Amygdala (tissue), 56 donors: ENCODE data around the gene TEKTIP1.
"Not testable (repeated sequence)": the region's sequence is repeated elsewhere in the genome, so short reads cannot be mapped to it uniquely, and the experiment has no call there.

Experiments
- DNase-seq, 56 donors: peaks; one replicate each; lab custom pipeline; 2025; lab: John Stamatoyannopoulos, UW

The TEKTIP1 gene

DNA sequence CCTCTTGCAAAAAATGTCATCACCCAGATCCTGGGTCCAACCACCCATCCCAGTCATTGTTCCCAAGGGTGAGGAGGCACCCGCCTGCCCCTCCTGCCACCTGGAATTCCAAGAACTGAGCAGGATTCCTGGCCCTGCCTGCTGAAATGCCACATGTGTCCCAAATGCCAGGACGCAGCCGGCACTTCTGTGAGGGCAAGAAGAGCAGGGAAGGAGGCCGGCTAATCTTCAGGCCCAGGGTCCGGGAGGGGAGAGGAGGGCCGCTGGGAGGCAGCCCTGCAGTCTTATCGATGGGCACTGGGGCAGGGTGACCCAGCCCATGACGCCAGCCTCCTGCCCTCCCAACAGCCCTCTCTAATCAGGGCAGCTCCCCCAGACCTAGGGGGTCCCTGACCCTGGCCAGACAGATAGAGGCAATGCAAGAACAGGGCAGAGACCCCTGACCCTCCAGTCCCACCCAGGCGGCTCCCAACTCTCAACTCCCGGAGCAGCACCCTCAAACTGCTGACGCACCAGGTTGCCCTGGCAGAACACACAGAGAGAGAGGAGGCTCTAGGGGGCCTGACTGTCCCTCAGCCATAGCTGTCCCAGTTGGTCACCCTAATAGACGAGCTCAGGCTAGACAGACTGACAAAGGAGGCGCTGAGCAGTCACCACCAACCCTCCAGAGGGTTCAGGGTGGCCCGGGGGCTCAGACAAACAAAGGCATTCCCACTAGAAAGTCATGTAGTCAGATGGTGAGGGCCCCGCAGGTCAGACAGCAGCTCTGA is 16.9 kb downstream of the TEKTIP1 start:
- DNase-seq, result no peak

DNA sequence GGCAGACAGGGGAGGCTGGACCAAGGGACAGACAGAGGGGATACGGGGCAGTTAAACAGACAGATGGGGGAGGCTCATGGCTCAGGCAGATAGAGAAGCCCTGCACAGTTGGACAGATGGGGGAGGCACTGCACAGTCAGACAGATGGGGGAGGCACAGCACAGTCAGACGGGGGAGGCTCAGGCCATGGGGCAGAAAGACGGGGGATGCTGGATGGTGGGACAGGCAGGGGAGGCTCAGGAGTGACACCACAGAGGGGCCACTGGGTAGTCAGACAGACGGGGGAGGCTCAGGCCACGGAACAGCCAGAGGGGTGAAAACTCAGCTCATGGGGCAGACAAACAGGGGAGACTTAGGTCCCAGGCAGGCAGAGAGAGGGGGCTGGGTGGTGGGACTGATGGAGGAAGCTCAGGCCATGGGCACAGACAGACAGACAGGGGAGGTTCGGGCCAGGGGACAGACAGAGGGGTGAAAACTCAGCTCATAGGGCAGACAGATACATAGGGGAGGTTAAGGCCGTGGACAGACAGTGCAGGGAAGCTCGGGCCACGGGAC is 17.5 kb downstream of the TEKTIP1 start:
- DNase-seq, result no peak

DNA sequence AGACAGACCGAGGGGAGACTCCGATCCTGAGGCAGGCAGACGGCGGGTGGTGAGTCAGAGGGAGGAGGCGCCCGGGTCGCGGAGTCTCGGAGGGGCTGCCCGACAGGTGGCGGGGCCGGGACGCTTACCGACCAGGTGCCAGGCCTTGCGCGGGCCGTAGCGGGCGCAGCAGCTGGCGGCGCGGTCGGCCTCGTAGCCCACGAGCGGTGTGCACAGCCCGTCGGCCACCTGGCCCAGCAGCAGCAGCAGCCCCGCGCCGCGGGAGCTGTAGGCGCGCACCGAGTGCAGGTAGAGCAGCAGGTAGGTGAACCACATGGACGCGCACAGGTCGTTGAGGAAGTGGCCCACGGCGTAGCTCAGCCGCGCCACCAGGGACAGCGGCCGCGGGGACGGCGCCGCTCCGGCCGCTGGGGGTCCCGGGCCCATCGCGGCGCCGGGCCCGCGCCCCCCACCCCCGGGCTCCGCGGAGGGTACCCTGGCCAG is 18.0 kb downstream of the TEKTIP1 start:
- peak in 1 of 56 donors; percentile 16 for DNase-seq

DNA sequence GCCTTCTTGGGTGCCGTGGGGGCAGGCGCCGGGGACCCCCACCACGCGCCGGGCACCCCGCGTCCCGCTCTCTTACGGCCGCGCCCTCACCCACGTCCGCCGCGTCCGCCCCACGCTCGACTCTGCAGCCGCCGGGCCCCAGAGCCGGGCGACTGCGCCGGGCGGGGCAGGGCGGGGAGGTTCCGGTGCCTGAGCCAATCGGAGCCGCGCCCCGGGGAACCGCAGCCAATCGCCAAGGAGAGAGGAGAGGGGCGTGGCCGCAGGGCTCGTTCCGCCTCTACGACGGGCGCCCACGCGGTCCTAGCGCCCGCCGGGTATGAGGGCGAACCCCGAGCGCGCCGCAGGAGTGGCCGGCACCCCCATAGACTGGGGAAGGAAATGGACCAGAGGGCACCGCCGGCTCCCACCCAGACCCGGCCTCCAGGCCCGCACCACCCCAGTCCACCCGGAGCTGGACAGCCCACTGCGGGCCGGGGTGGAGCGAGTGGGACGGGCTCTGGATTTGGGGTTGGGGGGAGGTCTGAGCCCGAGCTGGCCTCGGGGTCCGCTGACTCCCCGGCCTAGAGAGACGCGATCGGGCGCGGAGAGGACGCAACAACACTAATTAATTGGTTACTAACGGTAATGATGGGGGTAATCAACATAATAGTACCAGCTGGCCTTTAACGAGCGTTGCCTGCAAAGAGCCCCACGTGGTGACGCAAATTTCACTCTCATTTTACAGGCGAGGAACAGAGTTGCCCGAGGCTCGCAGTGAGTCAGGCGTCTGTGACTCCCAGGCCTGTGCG is 18.7 kb downstream of the TEKTIP1 start, which contains the start of gene MFSD12:
MFSD12 (minus strand) TSS at position 126 of the 788 bp plus-strand sequence. CDS start 183 bp downstream, outside the sequence.
- DNase-seq, result peak; percentile 48 to 97 (median 86)

DNA sequence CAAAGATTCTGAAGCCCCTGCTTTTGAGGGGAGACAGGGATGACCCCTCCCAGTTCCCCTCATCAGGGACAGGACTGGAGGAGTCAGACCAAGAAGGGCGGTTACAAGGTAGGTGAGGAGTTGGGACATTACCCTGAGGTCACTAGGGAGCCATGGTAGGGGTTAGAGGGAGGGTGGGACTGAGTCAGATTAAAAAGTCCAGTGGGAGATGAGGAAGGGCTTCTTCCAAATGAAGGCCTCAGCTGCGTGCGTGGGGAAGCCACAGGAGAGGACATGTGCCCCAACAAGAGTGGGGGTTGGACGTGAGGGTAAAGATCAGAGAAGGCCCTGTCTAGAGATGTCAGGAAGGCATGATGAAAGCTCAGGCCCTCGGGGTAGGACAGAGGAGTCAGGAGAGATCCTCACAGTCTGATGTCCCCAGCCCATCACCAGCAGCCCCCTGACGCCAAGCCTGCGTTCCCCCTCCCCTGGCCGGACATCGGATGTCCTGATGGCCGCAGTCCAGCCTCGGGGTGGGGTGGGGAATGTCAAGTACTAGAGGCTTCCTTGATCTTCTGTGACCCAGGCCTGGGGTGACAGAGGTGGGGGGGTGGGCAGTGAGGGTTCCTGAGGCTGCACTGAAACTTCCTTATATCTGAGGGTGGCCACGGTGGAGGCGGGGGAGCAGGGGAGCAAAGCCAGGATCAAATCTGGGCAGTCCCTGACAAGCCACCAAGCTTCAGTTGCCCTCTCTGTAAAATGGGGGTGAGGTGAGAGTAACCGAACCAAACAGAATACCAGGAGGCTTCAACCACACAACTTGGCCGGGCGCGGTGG is 24.9 kb downstream of the TEKTIP1 start:
- DNase-seq, result no peak

DNA sequence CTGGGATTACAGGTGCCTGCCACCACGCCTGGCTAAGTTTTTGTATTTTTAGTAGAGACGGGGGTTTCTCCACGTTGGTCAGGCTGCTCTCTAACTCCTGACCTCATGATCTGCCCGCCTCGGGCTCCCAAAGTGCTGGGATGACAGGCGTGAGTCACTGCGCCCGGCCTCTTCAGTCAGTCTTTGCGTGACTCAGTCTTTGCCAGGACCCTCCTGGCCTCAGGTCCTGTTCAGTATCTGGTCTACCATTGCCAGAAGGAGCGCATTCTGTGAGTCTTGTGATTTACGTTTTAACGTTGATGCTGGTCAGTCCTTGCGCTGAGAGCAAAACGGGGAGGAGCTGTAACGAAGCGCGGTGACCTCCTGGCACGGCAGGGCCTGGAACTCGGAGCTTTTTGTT is 26.2 kb downstream of the TEKTIP1 start:
- no peak for DNase-seq

DNA sequence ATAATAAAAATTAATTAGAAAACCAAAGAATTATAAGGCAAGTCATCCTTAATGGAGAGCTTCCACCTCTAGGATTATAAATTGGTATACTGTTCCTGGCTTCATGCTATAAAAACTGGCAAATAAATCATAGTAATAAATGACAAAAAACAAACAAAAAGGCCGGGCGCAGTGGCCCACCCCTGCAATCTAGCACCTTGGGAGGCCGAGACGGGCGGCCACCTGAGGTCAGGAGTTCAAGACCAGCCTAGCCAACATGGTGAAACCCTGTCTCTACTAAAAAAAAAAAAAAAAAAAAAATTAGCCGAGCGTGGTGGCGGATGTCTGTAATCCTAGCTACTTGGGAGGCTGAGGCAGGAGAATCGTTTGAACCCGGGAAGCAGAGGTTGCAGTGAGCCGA is 31.1 kb downstream of the TEKTIP1 start:
- DNase-seq, result not testable (repeated sequence)

DNA sequence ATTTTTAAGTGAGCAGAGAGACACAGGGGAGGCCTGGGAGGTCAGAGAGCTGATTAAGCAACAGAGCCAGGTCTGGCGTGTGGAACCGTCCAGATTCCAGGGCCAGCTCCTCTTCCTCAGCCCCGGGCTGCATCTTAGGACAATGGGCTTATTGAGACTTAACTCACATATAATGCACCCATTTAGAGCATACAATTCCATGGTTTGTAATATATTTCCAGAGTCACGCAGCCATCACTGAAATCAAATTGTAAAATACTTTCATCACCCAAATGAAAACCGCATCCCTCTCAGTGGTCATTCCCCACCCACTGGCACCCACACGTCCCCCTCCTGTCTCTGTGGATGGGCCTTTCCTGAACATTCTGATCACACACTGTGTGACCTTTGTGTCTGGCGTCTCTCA is 31.6 kb downstream of the TEKTIP1 start:
- peak in 32 of 56 donors; percentile 16 to 79 (median 54) for DNase-seq

DNA sequence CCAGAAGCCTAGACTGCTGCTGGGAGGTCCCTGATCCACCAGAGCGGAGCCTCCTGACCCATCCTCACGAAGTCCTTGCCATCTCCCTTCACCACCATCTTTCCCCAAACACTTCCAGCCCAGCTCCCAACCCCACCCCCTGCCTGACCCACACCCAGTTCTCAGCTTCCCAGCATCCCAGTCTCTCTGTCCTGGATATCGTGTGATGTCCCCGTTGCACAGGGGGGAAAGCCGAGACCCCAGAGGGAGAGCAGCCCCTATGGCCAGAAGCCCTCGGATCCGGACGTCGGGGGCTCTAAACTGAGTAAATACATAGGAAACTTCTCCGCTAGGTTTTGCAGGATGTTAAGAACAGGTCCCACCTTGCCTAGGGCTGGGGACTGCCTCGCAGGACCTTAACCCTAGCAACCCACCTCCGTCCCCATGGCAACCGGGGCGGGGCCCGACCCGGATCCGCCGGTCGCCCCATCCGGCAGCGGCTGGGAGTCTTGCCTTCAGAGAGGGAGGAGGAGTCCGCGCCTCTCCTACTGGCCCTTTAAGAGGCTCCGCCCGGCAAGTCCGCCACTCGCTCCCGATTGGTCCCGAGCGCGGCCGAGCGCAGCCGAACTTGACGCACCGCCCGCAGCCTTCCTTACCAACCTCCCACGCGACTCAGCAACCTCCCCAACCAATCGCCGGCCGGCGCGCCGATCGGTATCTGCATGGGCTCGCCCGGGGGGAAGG is 33.3 kb downstream of the TEKTIP1 start:
- peak; percentile 70 to 100 (median 99) for DNase-seq

DNA sequence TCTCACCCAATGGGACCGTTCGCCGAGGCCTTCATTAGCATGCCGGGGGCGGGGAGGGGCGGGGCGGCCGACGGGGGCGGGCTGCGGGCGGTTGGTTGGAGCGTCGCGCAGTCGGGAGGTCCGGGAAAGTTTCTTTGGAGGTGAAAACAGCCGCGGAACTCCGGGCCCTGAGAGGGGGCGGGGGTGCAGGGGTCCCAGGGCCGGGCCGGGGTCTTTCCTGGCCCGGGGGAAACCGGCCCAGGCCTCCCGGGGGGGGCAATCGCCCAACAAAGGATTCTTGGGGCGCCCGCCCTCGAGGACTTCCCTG is 33.8 kb downstream of the TEKTIP1 start, which contains the start of gene HMG20B:
HMG20B (plus strand) TSS at position 90 of the 307 bp plus-strand sequence. CDS start 366 bp downstream, outside the sequence.
- DNase-seq, result no peak

DNA sequence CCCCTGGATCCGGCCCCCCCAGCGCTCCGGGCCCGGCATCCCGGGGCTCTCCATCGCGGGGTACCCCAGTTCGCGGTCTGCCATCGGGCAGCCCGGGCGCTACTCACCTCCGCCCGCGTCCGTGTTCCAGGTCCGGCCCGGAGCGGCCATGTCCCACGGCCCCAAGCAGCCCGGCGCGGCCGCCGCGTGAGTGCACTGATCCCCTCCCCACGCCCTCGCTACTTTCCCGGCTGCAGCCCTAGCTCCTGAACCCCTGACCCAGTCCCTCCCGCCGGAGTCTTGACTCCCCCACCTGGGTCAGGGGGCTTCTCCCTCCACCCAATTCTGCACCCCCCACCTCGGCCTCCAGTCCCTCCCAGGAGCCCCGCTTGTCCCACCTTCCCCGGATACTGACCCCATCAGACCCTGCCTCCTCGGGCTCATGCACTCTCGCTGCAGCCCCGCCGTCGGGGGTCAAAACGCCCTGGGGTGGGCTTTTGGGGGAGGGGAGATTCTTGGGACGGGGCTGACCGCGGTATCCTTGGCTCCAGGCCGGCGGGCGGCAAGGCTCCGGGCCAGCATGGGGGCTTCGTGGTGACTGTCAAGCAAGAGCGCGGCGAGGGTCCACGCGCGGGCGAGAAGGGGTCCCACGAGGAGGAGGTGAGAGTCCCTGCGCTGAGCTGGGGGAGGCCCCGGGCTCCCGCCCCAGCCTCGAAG is 34.3 kb downstream of the TEKTIP1 start:
- peak in 1 of 56 donors; percentile 55 for DNase-seq

DNA sequence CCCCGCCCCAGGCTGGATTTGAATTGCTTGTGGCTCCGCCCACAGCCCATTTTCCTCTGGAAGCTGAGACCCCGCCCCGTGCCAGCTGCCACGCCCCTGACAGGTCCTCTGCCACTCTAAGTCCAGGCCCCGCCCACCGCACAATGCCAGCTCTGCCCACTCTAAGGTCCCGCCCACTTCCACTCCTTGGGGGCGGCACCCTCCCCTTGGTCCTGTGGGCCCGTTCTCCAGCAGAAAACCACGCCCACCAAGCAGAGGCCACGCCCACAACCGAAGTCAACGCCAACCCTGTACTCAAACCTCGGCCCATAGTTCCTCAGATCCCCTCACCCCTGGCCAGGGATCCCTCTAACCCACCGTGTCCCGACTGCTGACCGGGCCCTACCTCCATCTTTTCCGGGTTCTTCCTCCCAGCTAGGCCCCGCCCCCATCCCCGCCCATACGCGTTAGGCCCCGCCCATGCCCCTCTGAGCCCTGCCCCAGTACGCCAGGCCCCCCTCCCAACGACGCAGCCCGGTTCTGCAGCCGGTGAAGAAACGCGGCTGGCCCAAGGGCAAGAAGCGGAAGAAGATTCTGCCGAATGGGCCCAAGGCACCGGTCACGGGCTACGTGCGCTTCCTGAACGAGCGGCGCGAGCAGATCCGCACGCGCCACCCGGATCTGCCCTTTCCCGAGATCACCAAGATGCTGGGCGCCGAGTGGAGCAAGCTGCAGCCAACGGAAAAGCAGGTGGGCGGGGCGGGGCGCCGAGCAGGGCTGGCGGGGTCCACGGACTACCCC is 35.1 kb downstream of the TEKTIP1 start:
- peak in 47 of 56 donors; percentile 6 to 94 (median 65) for DNase-seq

DNA sequence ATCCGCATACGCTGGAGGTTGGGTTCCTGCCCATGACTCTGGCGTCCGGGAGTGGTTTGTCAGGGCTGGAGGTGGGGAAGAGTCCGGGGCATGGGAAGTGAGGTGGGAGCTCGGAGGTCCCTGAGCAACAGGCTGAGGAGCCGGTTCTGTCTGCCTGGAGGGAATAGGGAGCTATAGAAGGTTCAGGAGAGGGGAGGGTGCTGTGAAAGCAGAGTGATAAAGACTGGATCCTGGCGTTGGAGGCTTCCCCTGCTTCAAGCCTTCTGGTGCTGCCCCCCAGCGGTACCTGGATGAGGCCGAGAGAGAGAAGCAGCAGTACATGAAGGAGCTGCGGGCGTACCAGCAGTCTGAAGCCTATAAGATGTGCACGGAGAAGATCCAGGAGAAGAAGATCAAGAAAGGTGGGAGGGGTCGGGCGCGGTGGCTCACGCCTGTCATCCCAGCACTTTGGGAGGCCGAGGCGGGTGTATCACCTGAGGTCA is 36.3 kb downstream of the TEKTIP1 start:
- DNase-seq, result peak in 7 of 56 donors; percentile 6 to 34 (median 18)

DNA sequence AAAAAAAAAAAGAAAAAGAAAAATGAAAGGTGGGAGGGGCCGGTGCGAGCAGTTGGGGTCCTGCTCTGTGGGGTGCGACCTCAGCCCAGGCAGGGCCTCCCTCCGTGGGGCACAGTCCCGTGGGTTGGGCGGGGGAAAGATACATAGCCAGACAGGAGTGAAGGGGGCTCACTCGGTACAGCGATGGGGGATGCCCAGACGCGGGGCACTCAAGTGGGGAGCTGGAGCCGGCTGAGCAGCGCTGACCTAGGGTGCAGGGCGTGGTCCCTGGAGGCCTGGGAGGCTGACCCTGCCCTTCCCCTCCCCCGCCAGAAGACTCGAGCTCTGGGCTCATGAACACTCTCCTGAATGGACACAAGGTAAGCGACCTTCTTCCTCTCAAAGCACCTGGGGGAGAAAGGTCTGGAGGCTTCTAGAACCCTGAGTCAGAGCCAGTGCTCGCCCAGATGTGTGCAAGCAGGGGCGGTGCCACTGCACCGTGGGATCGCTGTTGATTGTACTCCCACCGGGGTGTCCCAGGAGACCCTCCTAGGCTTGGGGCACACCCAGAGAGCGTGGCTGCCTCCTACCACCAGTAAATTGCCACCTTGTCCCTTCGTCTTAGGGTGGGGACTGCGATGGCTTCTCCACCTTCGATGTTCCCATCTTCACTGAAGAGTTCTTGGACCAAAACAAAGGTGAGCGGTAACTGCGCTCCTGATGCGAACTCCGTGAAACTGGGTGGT is 37.1 kb downstream of the TEKTIP1 start:
- no peak for DNase-seq

DNA sequence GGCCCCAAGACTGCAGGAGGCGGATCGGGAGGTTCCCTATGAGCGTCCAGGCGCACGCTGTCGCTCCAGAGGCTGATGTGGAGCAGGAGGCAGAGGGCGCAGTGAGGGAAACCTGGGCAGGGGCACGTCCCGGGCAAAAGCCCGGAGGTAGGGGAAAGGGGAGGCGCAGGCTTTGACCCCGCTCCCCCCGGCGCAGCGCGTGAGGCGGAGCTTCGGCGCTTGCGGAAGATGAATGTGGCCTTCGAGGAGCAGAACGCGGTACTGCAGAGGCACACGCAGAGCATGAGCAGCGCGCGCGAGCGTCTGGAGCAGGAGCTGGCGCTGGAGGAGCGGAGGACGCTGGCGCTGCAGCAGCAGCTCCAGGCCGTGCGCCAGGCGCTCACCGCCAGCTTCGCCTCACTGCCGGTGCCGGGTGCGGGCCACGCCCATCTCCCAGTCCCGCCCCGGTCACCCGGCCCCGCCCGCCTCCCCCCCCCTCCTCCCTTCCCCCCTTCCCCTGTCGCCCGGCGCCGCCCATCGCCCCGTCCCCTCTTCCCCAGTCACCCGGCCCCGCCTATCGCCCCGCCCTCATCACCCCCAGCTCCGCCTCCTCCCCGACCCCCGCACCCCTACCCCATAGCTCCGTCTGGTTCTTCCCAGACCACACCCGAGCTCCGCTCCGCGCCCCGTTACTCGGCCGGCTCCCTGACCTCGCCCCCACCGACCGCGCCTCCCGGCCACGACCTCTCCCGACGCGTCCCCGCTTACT is 37.9 kb downstream of the TEKTIP1 start:
- peak in 39 of 56 donors; percentile 10 to 89 (median 40) for DNase-seq

DNA sequence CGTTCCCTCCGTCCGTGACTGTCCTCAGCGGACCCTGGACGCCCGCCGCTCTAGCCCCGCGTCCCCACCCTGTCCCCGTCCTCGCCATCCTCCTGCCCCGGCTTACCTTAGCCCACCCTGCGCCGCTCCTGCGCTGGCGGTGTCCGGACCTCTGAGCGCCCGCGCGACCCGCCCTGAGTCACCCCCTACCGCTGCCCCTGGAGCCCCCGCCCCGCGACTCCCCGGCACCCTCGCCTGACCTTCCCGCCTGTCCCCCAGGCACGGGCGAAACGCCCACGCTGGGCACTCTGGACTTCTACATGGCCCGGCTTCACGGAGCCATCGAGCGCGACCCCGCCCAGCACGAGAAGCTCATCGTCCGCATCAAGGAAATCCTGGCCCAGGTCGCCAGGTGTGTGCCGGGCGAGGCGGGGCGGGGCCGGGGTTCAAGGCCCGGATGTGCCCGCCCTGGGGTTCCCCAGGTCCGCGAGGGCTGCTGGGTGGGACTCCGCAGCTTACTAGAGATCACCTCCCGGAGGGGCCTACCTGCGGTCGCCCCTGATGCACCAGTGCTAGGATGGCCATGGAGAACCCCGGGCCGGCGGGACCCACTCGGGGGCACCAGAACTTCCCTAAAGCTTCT is 38.9 kb downstream of the TEKTIP1 start:
- no peak for DNase-seq
